IMR-90 (cell line): ENCODE data around the gene SEMA3C. TPM values are rescaled to one million over a fixed set of nuclear protein-coding genes. Genes with fewer than 3 reads are reported as not detected.

Experiments used
- ATAC-seq: fragments of 200-7000 bp; cut with Tn5 transposase; 2 replicates; pipeline ENCODE4 v1.9.1; 2020; ENCODE audit warnings: low read depth, mild to moderate bottlenecking, moderate library complexity
- BruUV-seq: library from RNA; stranded (reverse); fragments of 400-500 nt; replicated peaks from 2 replicates; lab custom pipeline; 2021; lab: Mats Ljungman, UMichigan
- CTCF ChIA-PET: fragments of 300-600 bp; formaldehyde crosslinking; extraction: SDS; loops from one replicate; lab custom pipeline; 2021; ENCODE audit warnings: antibody characterized with exemption; lab: Yijun Ruan, JAX
- POLR2A ChIA-PET: fragments of 300-600 bp; sonication (Branson Sonifier 250); formaldehyde crosslinking; loops from one replicate; lab custom pipeline; 2022; ENCODE audit warnings: antibody characterized with exemption; ENCODE audit not compliant: unreplicated experiment; lab: Charles Lee
- DNase-seq: peaks from one replicate; pipeline ENCODE4 v3.0.0; 2013
- H2AFZ ChIP-seq: replicated peaks from 2 replicates; pipeline ENCODE3; 2013; ENCODE audit warnings: low read length, mild to moderate bottlenecking; ENCODE audit not compliant: poor library complexity
- H2AK5ac ChIP-seq: 2 replicates; pipeline ENCODE4 v1.6.1; 2013; ENCODE audit warnings: low read depth, low read length, inconsistent platforms
- H2AK9ac ChIP-seq: replicated peaks from 2 replicates; pipeline ENCODE3; 2013; ENCODE audit warnings: mild to moderate bottlenecking, low read depth, low read length, moderate library complexity; ENCODE audit not compliant: poor library complexity
- H2BK120ac ChIP-seq: 2 replicates; pipeline ENCODE4 v1.6.1; 2013; ENCODE audit warnings: low read depth, low read length, inconsistent platforms
- H2BK15ac ChIP-seq: 3 replicates; pipeline ENCODE4 v1.6.1; 2013; ENCODE audit warnings: low read depth, low read length, inconsistent platforms
- H2BK20ac ChIP-seq: 2 replicates; pipeline ENCODE4 v1.6.1; 2013; ENCODE audit warnings: low read depth, mild to moderate bottlenecking, inconsistent platforms, low read length, moderate library complexity
- H2BK5ac ChIP-seq: 2 replicates; pipeline ENCODE4 v1.6.1; 2013; ENCODE audit warnings: mild to moderate bottlenecking, low read depth, low read length, inconsistent platforms; ENCODE audit not compliant: poor library complexity, severe bottlenecking
- H3K14ac ChIP-seq: replicated peaks from 2 replicates; pipeline ENCODE4 v1.6.1; 2013; ENCODE audit warnings: low read depth, low read length, inconsistent platforms
- H3K18ac ChIP-seq: 2 replicates; pipeline ENCODE4 v1.6.1; 2013; ENCODE audit warnings: low read depth, low read length, control low read depth
- H3K23ac ChIP-seq: 2 replicates; pipeline ENCODE4 v1.6.1; 2013; ENCODE audit warnings: low read depth, low read length, inconsistent platforms
- H3K27ac ChIP-seq: 2 replicates; pipeline ENCODE4 v1.5.1; 2013; ENCODE audit warnings: mild to moderate bottlenecking, control low read depth, low read length; ENCODE audit not compliant: insufficient read depth
- H3K27me3 ChIP-seq: 2 replicates; pipeline ENCODE4 v1.6.1; 2013; ENCODE audit warnings: low read length; ENCODE audit not compliant: control insufficient read depth, insufficient read depth
- H3K36me3 ChIP-seq: 2 replicates; pipeline ENCODE4 v1.6.1; 2013; ENCODE audit warnings: low read length, mixed read lengths; ENCODE audit not compliant: control insufficient read depth, insufficient read depth
- H3K4ac ChIP-seq: 2 replicates; pipeline ENCODE4 v1.6.1; 2013; ENCODE audit warnings: low read depth, low read length, inconsistent platforms
- H3K4me1 ChIP-seq: 2 replicates; pipeline ENCODE4 v1.6.1; 2013; ENCODE audit warnings: low read length, mixed read lengths; ENCODE audit not compliant: control insufficient read depth, insufficient read depth
- H3K4me2 ChIP-seq: 2 replicates; pipeline ENCODE4 v1.6.1; 2013; ENCODE audit warnings: low read depth, mild to moderate bottlenecking, control low read depth, low read length, moderate library complexity
- H3K4me3 ChIP-seq: 2 replicates; pipeline ENCODE4 v1.5.1; 2013; ENCODE audit warnings: low read depth, mild to moderate bottlenecking, control low read depth, low read length, moderate library complexity; ENCODE audit not compliant: insufficient read depth
- H3K56ac ChIP-seq: 2 replicates; pipeline ENCODE4 v1.6.1; 2013; ENCODE audit warnings: low read length, inconsistent platforms; ENCODE audit not compliant: insufficient read depth; ENCODE audit errors: extremely low read depth
- H3K79me1 ChIP-seq, 2 experiments: 2 replicates each; pipeline ENCODE4 v1.6.1; 2013; ENCODE audit warnings: low read length in 2 of 2, inconsistent platforms in 1 of 2, low read depth in 1 of 2
- H3K9ac ChIP-seq: 2 replicates; pipeline ENCODE4 v1.6.1; 2013; ENCODE audit warnings: low read depth, low read length, control low read depth
- H3K9me1 ChIP-seq: 2 replicates; pipeline ENCODE4 v1.6.1; 2013; ENCODE audit warnings: low read length, inconsistent platforms; ENCODE audit not compliant: insufficient read depth
- H3K9me3 ChIP-seq: 2 replicates; pipeline ENCODE4 v1.6.1; 2013; ENCODE audit warnings: low read length; ENCODE audit not compliant: control insufficient read depth, insufficient read depth
- H4K20me1 ChIP-seq: 2 replicates; pipeline ENCODE4 v1.6.1; 2013; ENCODE audit warnings: low read length, inconsistent platforms; ENCODE audit not compliant: insufficient read depth
- H4K5ac ChIP-seq: 2 replicates; pipeline ENCODE4 v1.6.1; 2013; ENCODE audit warnings: mild to moderate bottlenecking, low read depth, low read length, control low read depth
- H4K8ac ChIP-seq, 2 experiments: 2 replicates each; pipeline ENCODE4 v1.6.1; 2013; ENCODE audit warnings: low read depth in 2 of 2, low read length in 2 of 2, control low read depth in 1 of 2, inconsistent platforms in 1 of 2
- H4K91ac ChIP-seq: 2 replicates; pipeline ENCODE4 v1.6.1; 2013; ENCODE audit warnings: low read depth, low read length, inconsistent platforms; ENCODE audit not compliant: insufficient read depth
- WGBS, 2 experiments: methylation state at CpG; one replicate each; pipeline versions ENCODE4 v1.1.5 to v1.1.7; 2013; ENCODE audit warnings: missing lambda C conversion rate in 2 of 2; ENCODE audit not compliant: insufficient read length in 1 of 2; ENCODE audit errors: extremely low coverage in 2 of 2; 5-methylcytosine and 5-hydroxymethylcytosine counted together
- dilution Hi-C: fragments of 300-500 bp; cut with HindIII; formaldehyde crosslinking; loops from one replicate; pipeline ENCODE4 v1.14.3; 2018; ENCODE audit warnings: low sequenced_read_pairs; ENCODE audit not compliant: unreplicated experiment
- in situ Hi-C: fragments of 300-500 bp; cut with MboI; formaldehyde crosslinking; loops from 3 replicates; pipeline ENCODE4 v1.14.3; 2019; ENCODE audit warnings: low sequenced_read_pairs, inconsistent platforms, mixed read lengths
- intact Hi-C: fragments of 100-400 bp; cut with micrococcal nuclease; formaldehyde crosslinking; loops from 2 replicates; pipeline ENCODE4 v1.10.0; 2022
- polyA plus RNA-seq, 3 experiments: library from polyadenylated mRNA; depleted of rRNA; stranded (reverse); fragments of >200 nt; gene quantifications; 2 replicates each; pipeline ENCODE4 v1.2.3, GENCODE V29; 2012; ENCODE audit warnings: low replicate concordance in 1 of 3
- total RNA-seq: library from RNA; depleted of rRNA; stranded (reverse); fragments of >200 nt; gene quantifications from 2 replicates; pipeline ENCODE4 v1.2.3, GENCODE V29; 2012
- TF ChIP-seq, protein P1 (sequence below): fragments of 150-350 bp; IDR thresholded peaks from 2 replicates; pipeline ENCODE4 v1.6.1; 2017; ENCODE audit warnings: mild to moderate bottlenecking, antibody characterized with exemption, low read length, low read depth

SEMA3C gene
- total and polyA plus RNA-seq, 2 of the 4 experiments (the other 2 are of a cell fraction): 21.2 to 97.1 TPM

DNA sequence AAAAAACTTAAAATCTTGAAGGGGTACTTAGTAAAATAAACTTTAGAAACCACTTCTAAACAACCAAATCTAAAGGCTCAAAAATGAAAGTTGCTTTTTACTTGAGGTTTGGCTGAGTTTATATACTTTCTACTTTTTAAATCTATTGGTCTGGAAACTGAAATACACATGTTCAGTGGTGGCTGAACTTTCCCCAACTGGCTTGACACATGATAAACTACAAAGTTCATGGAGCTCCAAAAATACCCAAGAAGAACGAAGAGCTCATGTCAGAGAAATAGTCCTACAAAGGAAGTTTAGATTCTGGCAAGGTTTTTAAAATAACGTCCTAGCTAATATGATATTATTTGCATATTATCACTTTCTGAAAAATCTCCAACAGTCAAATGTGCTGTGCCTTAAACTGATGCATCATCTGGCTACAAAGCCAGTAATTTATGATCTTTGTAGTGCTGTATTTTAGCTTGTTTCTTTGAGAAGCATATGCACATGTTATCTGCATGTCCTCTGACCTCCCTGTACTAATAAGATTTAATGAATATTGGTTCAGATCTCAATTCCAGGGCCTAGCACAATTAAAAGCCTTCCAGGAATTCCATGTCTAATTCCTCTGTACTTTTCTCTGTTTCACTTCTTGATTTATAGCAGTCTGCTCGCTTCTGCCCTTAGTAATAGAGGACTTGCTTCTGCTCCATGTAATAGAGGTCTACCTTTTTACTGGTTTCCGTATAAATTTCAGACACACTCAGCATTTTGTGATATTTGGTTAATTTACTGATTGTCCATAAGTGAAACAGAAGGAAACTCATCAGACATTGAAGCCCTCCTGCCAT lies 28.2 kb downstream of the SEMA3C start:
- TF ChIP-seq, protein P1, sequence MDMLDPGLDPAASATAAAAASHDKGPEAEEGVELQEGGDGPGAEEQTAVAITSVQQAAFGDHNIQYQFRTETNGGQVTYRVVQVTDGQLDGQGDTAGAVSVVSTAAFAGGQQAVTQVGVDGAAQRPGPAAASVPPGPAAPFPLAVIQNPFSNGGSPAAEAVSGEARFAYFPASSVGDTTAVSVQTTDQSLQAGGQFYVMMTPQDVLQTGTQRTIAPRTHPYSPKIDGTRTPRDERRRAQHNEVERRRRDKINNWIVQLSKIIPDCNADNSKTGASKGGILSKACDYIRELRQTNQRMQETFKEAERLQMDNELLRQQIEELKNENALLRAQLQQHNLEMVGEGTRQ: no peak
- Histone ChIP-seq H4K91ac (no peak overlapping the region), H3K9me1 (peaks cover 3% of the 10 kb centered on the region; the same call in 1 of the 2 replicates), H3K14ac (0 out of 2 replicates have a peak overlapping the region, but pooled peaks have one; percentile 55), H4K20me1 (no peaks in the 10 kb centered on the region), H3K18ac (peak overlapping the region; percentile 68; the same call in 1 of the 2 replicates), H3K9me3 (no peaks in the 10 kb centered on the region), H3K27ac (no peak overlapping the region), H3K4me2 (peak overlapping the region; percentile 59; the same call in 1 of the 2 replicates), H3K23ac (no peak overlapping the region), H2AK9ac (no peak overlapping the region), H2AFZ (no peak overlapping the region), H3K4me3 (no peak overlapping the region), H3K27me3 (no peaks in the 10 kb centered on the region), H2BK15ac (no peak overlapping the region), H4K8ac (peak overlapping the region in 1 of 2 experiments; percentile 22; a peak in 2 of 4 replicates), H2AK5ac (peak overlapping the region; percentile 11; the same call in 1 of the 2 replicates), H2BK120ac (no peak overlapping the region), H4K5ac (peak overlapping the region; percentile 47; the same call in 1 of the 2 replicates), H3K56ac (no peak overlapping the region), H2BK5ac (no peak overlapping the region), H2BK20ac (no peak overlapping the region), H3K36me3 (peaks cover 2% of the 10 kb centered on the region; the same call in 1 of the 2 replicates), H3K4me1 (peaks cover 7% of the 10 kb centered on the region; the same call in 1 of the 2 replicates), H3K79me1 (peaks cover 6 to 19% of the 10 kb centered on the region in 2 experiments; a peak in 3 of 4 replicates), H3K9ac (no peak overlapping the region), H3K4ac (peak overlapping the region; percentile 22; the same call in 1 of the 2 replicates)
- dilution Hi-C loops: no loop called here
- ATAC-seq (no peak; the same call in 1 of the 2 replicates), DNase-seq (peak; percentile 34)
- intact Hi-C loops: loop anchor here (5.0 kb wide), 1 partner anchor 48 kb away; no protein-coding TSS in a partner anchor
- in situ Hi-C loops: no loop called here
- POLR2A ChIA-PET: interaction anchor here (0.6 kb wide), 1 partner anchor 23 kb away, joined by 3 read pairs; no protein-coding TSS in a partner anchor
- no TSS peak for BruUV-seq
- WGBS, 2 experiments: no CpG with 5 or more reads among the region's 4 CpGs
- CTCF ChIA-PET: interaction anchor here (0.5 kb wide), 1 partner anchor 121 kb away, joined by 5 read pairs; no protein-coding TSS in a partner anchor
